ENCODE data around the gene OTUD5. TPM values are rescaled to one million over a fixed set of nuclear protein-coding genes. Genes with fewer than 3 reads are reported as not detected.

The OTUD5 gene
- total and polyA plus RNA-seq, 10 donors, result 29.6 to 65.8 (median 55.1) TPM

- WGBS, 5 donors, result 82 to 88% (median 85%) methylated on average over 8 of the region's 8 CpGs
- peaks cover 30 to 87% (median 76%) of the 10 kb centered on the region in 6 donors for H3K4me1 ChIP-seq
- intact Hi-C loops (cut with DNase I; ENCODE audit: low total_unique reads), result no loop called here
- TF ChIP-seq POLR2A (IDR thresholded peaks at IDR 0.05) (no peak), POLR2AphosphoS5 (IDR thresholded peaks at IDR 0.05) (no peak)
- TF ChIP-seq, protein P1, sequence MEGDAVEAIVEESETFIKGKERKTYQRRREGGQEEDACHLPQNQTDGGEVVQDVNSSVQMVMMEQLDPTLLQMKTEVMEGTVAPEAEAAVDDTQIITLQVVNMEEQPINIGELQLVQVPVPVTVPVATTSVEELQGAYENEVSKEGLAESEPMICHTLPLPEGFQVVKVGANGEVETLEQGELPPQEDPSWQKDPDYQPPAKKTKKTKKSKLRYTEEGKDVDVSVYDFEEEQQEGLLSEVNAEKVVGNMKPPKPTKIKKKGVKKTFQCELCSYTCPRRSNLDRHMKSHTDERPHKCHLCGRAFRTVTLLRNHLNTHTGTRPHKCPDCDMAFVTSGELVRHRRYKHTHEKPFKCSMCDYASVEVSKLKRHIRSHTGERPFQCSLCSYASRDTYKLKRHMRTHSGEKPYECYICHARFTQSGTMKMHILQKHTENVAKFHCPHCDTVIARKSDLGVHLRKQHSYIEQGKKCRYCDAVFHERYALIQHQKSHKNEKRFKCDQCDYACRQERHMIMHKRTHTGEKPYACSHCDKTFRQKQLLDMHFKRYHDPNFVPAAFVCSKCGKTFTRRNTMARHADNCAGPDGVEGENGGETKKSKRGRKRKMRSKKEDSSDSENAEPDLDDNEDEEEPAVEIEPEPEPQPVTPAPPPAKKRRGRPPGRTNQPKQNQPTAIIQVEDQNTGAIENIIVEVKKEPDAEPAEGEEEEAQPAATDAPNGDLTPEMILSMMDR (IDR thresholded peaks at IDR 0.05 in 8 of 11, conservative IDR thresholded peaks at IDR 0.05 in 3 of 11), result no peak
- DNase-seq, result no peak
- H3K9me3 ChIP-seq, result peaks cover 0 to 4% (median 0%) of the 10 kb centered on the region in 8 donors
- peak overlapping the region in 1 of 8 donors; percentile 61 for H3K4me3 ChIP-seq
- H3K27ac ChIP-seq, result peak overlapping the region; percentile 40 to 94 (median 88)
- H3K27me3 ChIP-seq (replicated peaks in 1 of 7), result no peaks in the 10 kb centered on the region
- H3K36me3 ChIP-seq, result peaks cover 0 to 38% (median 11%) of the 10 kb centered on the region in 6 donors
Observed at GRCh38 chrX:48936429-48937053, 20.9 kb downstream of the OTUD5 start.

DNA sequence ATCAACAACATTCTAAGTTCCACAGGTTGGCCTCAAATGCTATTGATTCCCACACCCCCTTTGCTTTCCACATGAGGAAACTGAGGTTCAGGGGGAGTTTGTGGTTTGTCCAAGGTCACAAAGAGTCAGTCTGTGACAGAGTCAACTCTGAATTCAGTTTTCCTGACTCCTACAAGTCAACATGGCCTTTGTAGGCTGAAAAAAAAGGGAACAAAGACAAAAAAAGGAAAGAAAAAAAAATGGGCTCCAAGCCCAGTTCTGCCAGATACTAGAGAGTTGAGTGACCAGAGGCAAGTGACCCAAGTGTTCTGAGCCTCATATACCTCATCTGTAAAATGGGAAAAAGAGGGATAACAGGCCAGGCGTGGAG is 22.1 kb downstream of the OTUD5 start:
- TF ChIP-seq POLR2A (IDR thresholded peaks at IDR 0.05) (no peak), POLR2AphosphoS5 (IDR thresholded peaks at IDR 0.05) (no peak)
- TF ChIP-seq, protein P1 (IDR thresholded peaks at IDR 0.05 in 8 of 11, conservative IDR thresholded peaks at IDR 0.05 in 3 of 11), result no peak
- Histone ChIP-seq H3K27ac (peak overlapping the region in 6 of 8 donors; percentile 26 to 94 (median 90)), H3K9me3 (peaks cover 0 to 4% (median 0%) of the 10 kb centered on the region in 8 donors), H3K4me3 (no peak overlapping the region), H3K27me3 (replicated peaks in 1 of 7) (no peaks in the 10 kb centered on the region), H3K36me3 (peaks cover 0 to 50% (median 13%) of the 10 kb centered on the region in 6 donors), H3K4me1 (peaks cover 27 to 74% (median 63%) of the 10 kb centered on the region in 6 donors)
- no peak for DNase-seq
- intact Hi-C loops (cut with DNase I; ENCODE audit: low total_unique reads), result no loop called here
- 65 to 100% (median 94%) methylated on average over 1 of the region's 1 CpG for WGBS, 5 donors

DNA sequence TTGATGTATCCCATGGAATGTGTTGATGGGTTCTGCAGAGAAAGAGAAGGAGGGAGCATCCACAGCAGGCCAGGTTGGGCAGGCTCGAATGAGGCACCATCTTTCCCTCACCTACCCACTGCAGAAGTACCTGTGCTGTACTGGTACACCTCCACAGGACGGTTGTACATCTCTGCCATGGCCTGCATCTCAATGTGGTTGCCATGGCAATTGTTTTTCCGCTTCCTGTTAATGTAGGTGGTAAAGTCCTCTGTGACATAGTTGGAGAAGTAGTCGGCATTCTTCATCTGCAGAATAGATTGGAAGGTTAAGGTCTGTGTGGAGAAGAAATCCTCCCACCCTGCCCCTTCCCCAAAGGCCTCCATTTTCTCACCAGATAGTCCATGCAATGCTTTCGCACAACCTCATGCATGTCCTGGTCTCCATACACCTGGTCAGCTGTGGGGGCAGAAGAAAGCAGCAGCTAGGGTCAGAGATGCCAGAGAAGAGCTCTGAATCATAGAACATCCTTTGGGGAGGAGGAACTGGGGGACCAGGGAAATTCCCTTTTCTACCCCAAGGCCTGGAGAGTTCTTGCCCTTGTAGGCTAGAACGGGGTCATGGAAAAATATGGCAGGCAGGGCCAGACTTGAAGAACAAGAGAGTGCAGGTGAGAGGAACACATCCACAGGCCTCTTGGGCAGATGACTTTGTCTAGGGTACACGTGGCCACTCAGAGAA is 22.7 kb downstream of the OTUD5 start:
- peaks cover 0 to 55% (median 15%) of the 10 kb centered on the region in 6 donors for H3K36me3 ChIP-seq
- no peaks in the 10 kb centered on the region for H3K27me3 ChIP-seq (replicated peaks in 1 of 7)
- peaks cover 0 to 4% (median 0%) of the 10 kb centered on the region in 8 donors for H3K9me3 ChIP-seq
- 70 to 79% (median 71%) methylated on average over 7 of the region's 7 CpGs for WGBS, 5 donors
- peaks cover 27 to 69% (median 58%) of the 10 kb centered on the region in 6 donors for H3K4me1 ChIP-seq
- H3K4me3 ChIP-seq, result no peak overlapping the region
- no peak for DNase-seq
- peak overlapping the region in 6 of 8 donors; percentile 26 to 94 (median 90) for H3K27ac ChIP-seq
- TF ChIP-seq POLR2A (IDR thresholded peaks at IDR 0.05), result no peak
- TF ChIP-seq POLR2AphosphoS5 (IDR thresholded peaks at IDR 0.05), result peak in 1 of 3 donors; percentile 7
- intact Hi-C loops (cut with DNase I; ENCODE audit: low total_unique reads), result no loop called here

DNA sequence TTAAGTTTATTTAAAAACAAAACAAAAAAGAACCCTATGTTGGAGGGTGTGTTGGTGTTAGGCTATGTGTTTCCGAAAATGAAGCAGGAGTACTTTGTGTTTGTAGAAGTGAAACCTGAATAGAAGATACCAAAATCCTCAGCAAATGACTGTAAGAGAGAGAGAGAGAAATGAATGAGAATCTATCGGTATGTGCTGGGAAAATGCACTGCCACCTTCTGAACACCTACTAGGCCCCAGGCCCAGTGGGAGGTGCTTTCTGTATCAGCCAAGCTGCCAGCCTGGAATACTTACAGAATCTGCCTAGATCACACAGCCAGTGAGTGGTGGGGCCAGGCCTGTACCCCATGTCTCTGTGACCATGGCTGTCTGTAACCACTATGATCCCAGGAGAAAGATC is 23.6 kb downstream of the OTUD5 start:
- Histone ChIP-seq H3K4me1 (peaks cover 18 to 59% (median 48%) of the 10 kb centered on the region in 6 donors), H3K36me3 (peaks cover 0 to 63% (median 16%) of the 10 kb centered on the region in 6 donors), H3K4me3 (no peak overlapping the region), H3K27me3 (replicated peaks in 1 of 7) (no peaks in the 10 kb centered on the region), H3K27ac (peak overlapping the region in 7 of 8 donors; percentile 15 to 94 (median 90)), H3K9me3 (peaks cover 0 to 4% (median 0%) of the 10 kb centered on the region in 8 donors)
- intact Hi-C loops (cut with DNase I; ENCODE audit: low total_unique reads), result no loop called here
- no peak for DNase-seq
- TF ChIP-seq, protein P1 (IDR thresholded peaks at IDR 0.05 in 8 of 11, conservative IDR thresholded peaks at IDR 0.05 in 3 of 11), result no peak
- TF ChIP-seq POLR2A (IDR thresholded peaks at IDR 0.05) (no peak), POLR2AphosphoS5 (IDR thresholded peaks at IDR 0.05) (no peak)
- WGBS, 5 donors, result 59 to 73% (median 69%) methylated on average over 2 of the region's 2 CpGs
